PC-9 (cell line): ENCODE data around the gene CNGB1.

ENCODE experiments used
- EZH2 ChIP-seq: fragments of 200-600 bp; sonication (generic); IDR thresholded peaks from 2 replicates; pipeline ENCODE4 v1.8.0; 2017; ENCODE audit warnings: antibody characterized with exemption, low read depth
- TF ChIP-seq, protein P1 (sequence below): fragments of 200-600 bp; sonication (generic); conservative IDR thresholded peaks from 2 replicates; pipeline ENCODE4 v1.6.1; 2017; ENCODE audit warnings: mixed run types, antibody characterized with exemption, mild to moderate bottlenecking, moderate library complexity

DNA sequence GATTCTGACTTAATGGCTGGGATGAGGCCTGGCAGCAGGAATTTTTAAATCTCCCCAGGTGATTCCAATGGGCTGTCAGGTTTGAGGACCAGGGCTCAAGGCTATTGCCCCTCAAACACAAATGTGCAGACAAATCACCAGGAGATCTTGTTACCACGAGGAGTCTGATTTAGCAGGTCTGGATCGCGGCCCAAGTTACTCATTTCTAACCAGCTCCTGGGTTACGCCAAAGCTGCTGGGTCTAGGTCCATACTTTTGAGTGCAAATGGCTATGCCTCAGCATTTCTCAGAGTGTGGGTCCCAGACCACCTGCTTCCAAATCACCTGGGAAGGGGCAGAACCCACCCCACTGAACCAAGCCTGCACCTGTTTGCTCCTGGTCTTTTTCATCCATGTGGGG lies 33.1 kb downstream of the CNGB1 start:
- TF ChIP-seq, protein P1, sequence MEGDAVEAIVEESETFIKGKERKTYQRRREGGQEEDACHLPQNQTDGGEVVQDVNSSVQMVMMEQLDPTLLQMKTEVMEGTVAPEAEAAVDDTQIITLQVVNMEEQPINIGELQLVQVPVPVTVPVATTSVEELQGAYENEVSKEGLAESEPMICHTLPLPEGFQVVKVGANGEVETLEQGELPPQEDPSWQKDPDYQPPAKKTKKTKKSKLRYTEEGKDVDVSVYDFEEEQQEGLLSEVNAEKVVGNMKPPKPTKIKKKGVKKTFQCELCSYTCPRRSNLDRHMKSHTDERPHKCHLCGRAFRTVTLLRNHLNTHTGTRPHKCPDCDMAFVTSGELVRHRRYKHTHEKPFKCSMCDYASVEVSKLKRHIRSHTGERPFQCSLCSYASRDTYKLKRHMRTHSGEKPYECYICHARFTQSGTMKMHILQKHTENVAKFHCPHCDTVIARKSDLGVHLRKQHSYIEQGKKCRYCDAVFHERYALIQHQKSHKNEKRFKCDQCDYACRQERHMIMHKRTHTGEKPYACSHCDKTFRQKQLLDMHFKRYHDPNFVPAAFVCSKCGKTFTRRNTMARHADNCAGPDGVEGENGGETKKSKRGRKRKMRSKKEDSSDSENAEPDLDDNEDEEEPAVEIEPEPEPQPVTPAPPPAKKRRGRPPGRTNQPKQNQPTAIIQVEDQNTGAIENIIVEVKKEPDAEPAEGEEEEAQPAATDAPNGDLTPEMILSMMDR = no peak
- TF ChIP-seq EZH2 = no peak
